ENCODE data around the gene KLF6. TPM values are rescaled to one million over a fixed set of nuclear protein-coding genes. Genes with fewer than 3 reads are reported as not detected.

Gene KLF6
- total RNA-seq, 2 experiments from 2014 or later, result 851 to 874 TPM

GRCh38 chr10:3761904-3762303, 23.1 kb downstream of the KLF6 start:
- Mint-ChIP-seq H3K4me1 (ENCODE audit: low read depth) (peaks cover 78% of the 10 kb centered on the region), H3K36me3 (ENCODE audit: low read depth) (no peaks in the 10 kb centered on the region), H3K4me3 (no peak overlapping the region), H3K27ac (peak overlapping the region; percentile 69), H3K9me3 (no peaks in the 10 kb centered on the region), H3K27me3 (no peaks in the 10 kb centered on the region)
- no peak for TF ChIP-seq CTCF (IDR thresholded peaks at IDR 0.05)
- ATAC-seq (ENCODE audit: poor library complexity) (no peak), DNase-seq (no peak)
- Histone ChIP-seq H3K4me1 (ENCODE audit: insufficient read depth, low read length) (peaks cover 94% of the 10 kb centered on the region), H3K4me3 (ENCODE audit: low read length) (no peak overlapping the region), H3K27ac (ENCODE audit: low read depth in 1 of 2, low read length in 2 of 2) (no peak overlapping the region), H3K36me3 (ENCODE audit: insufficient read depth, low read length) (no peaks in the 10 kb centered on the region), H3K27me3 (ENCODE audit: control insufficient read depth in 1 of 2, insufficient read depth in 2 of 2, low read length in 2 of 2) (no peaks in the 10 kb centered on the region), H3K9me3 (ENCODE audit: control insufficient read depth in 1 of 2, insufficient read depth in 1 of 2, low read length in 2 of 2) (no peaks in the 10 kb centered on the region)
- CTCF ChIA-PET, result interaction anchor here (0.6 to 1.3 kb wide), 2 partner anchors 17 to 18 kb away, joined by 3 to 4 read pairs; no protein-coding TSS in a partner anchor
- POLR2A ChIA-PET, result interaction anchor here (1.0 to 6.5 kb wide), 6 partner anchors 11 to 187 kb away, joined by 3 to 98 read pairs (median 6); partner anchors contain the start of gene KLF6
- intact Hi-C loops (cut with DNase I, micrococcal nuclease), result loop anchor here in 1 of 2 experiments (5.0 kb wide), 1 partner anchor 90 kb away; no protein-coding TSS in a partner anchor

- Mint-ChIP-seq H3K4me1 (ENCODE audit: low read depth) (peaks cover 71% of the 10 kb centered on the region), H3K27me3 (no peaks in the 10 kb centered on the region), H3K9me3 (no peaks in the 10 kb centered on the region), H3K27ac (peak overlapping the region; percentile 36), H3K4me3 (peak overlapping the region; percentile 42), H3K36me3 (ENCODE audit: low read depth) (no peaks in the 10 kb centered on the region)
- Histone ChIP-seq H3K36me3 (ENCODE audit: insufficient read depth, low read length) (no peaks in the 10 kb centered on the region), H3K27me3 (ENCODE audit: control insufficient read depth in 1 of 2, insufficient read depth in 2 of 2, low read length in 2 of 2) (no peaks in the 10 kb centered on the region), H3K27ac (ENCODE audit: low read depth in 1 of 2, low read length in 2 of 2) (no peak overlapping the region), H3K9me3 (ENCODE audit: control insufficient read depth in 1 of 2, insufficient read depth in 1 of 2, low read length in 2 of 2) (no peaks in the 10 kb centered on the region), H3K4me3 (ENCODE audit: low read length) (no peak overlapping the region), H3K4me1 (ENCODE audit: insufficient read depth, low read length) (peaks cover 99% of the 10 kb centered on the region)
- ChIA-PET CTCF (interaction anchor here (0.6 to 1.3 kb wide), 2 partner anchors 16 to 17 kb away, joined by 3 to 4 read pairs; no protein-coding TSS in a partner anchor), POLR2A (interaction anchor here (1.1 to 6.5 kb wide), 5 partner anchors 11 to 47 kb away, joined by 3 to 98 read pairs (median 8); partner anchors contain the start of gene KLF6)
- DNase-seq (peak in 3 of 14 experiments; percentile 38 to 57 (median 56)), ATAC-seq (ENCODE audit: poor library complexity) (no peak)
- TF ChIP-seq CTCF (IDR thresholded peaks at IDR 0.05), result no peak
- intact Hi-C loops (cut with DNase I, micrococcal nuclease), result loop anchor here in 1 of 2 experiments (5.0 kb wide), 1 partner anchor 89 kb away; no protein-coding TSS in a partner anchor
These were observed 23.9 kb downstream of the KLF6 start for GRCh38 chr10:3761021-3761686.

GRCh38 chr10:3760083-3760482, 24.9 kb downstream of the KLF6 start:
- ChIA-PET CTCF (no interaction called here), POLR2A (no interaction called here)
- peaks cover 60% of the 10 kb centered on the region for H3K4me1 Mint-ChIP-seq (ENCODE audit: low read depth)
- Histone ChIP-seq H3K27me3 (ENCODE audit: control insufficient read depth in 1 of 2, insufficient read depth in 2 of 2, low read length in 2 of 2) (no peaks in the 10 kb centered on the region), H3K36me3 (ENCODE audit: insufficient read depth, low read length) (no peaks in the 10 kb centered on the region), H3K4me3 (ENCODE audit: low read length) (no peak overlapping the region), H3K4me1 (ENCODE audit: insufficient read depth, low read length) (peaks cover 93% of the 10 kb centered on the region), H3K27ac (ENCODE audit: low read depth in 1 of 2, low read length in 2 of 2) (no peak overlapping the region), H3K9me3 (ENCODE audit: control insufficient read depth in 1 of 2, insufficient read depth in 1 of 2, low read length in 2 of 2) (no peaks in the 10 kb centered on the region)
- intact Hi-C loops (cut with DNase I, micrococcal nuclease), result loop anchor here in 1 of 2 experiments (5.0 kb wide), 1 partner anchor 88 kb away; no protein-coding TSS in a partner anchor
- H3K4me3 Mint-ChIP-seq, result no peak overlapping the region
- H3K36me3 Mint-ChIP-seq (ENCODE audit: low read depth), result no peaks in the 10 kb centered on the region
- ATAC-seq (ENCODE audit: poor library complexity), result no peak
- TF ChIP-seq CTCF (IDR thresholded peaks at IDR 0.05), result no peak
- H3K27me3 Mint-ChIP-seq, result no peaks in the 10 kb centered on the region
- no peak overlapping the region for H3K27ac Mint-ChIP-seq
- H3K9me3 Mint-ChIP-seq, result no peaks in the 10 kb centered on the region
- DNase-seq, result no peak

Data from CD4-positive, alpha-beta T cell (primary cell).